Measurements from ENCODE around the gene DMBX1.

The DMBX1 gene

DNA sequence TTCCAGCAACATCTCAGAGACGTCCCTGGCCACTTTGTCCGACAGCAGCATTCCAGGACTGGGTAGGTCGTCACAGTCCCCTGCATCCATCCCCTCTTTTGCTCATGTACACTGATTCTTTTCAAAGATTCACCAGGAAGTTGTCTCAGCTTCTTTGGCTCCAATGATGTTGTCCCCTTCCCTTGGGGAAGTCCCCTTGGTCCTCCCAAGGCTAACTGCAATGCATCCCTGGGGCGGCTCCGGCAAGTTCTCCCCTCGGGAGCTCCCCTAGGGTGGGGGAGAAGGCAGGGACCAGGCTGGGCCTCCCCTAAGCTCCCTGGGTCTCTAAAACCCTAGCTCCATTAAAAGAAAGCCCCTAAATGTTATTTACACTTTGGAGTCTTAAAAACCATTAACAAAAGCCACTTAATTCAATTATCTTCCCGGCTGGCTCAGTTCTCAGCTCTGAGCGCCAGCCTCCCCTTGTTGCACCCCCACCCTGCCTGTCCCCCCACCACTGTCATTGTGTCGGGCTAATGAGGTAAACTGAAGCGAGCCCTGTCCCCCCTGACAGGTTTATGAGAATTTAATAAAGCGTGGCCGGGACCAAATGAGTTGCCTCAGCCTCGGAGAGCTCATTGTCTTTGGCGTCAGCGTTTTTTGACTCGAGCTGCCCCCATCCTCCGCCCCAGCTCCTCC is 36.5 kb downstream of the DMBX1 start:
- no peak for DNase-seq (ENCODE audit: low spot score)

DNA sequence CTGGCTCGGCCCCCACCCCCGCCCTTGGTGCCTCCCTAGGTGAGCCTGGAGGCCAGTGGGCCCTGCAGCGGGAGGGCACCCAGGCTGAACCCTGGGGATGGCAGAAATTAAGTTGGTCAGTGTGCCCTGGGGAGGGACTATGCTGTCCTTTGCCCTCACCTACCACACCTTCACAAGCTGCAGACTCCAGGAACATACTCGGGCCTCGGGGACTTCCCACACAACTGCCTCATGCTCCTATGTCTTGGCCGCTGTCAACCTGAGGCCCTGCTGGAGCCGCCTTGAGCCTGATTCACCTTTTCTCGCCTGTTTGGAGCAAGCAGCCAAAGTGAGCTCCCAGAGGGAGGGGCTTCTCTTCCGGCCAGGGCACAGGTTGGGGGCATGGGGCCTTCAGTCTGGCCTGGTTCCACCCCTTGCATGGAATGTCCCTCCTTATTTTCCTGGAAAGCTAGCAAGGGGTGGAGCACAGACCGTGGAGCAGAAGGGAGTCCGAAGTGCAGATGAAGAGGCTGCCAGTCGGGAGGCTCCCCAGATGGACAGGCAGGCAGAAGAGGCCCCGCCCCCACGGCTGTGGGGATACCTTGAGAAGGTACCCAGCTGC is 37.2 kb downstream of the DMBX1 start:
- DNase-seq (ENCODE audit: low spot score), result peak; percentile 29

GRCh38 chr1:46527474-46528296 is 38.0 kb downstream of the DMBX1 start:
- peak; percentile 86 for DNase-seq (ENCODE audit: low spot score)

- DNase-seq (ENCODE audit: low spot score), result peak; percentile 49
These were observed 38.8 kb downstream of the DMBX1 start for GRCh38 chr1:46528297-46528955.

- DNase-seq (ENCODE audit: low spot score), result no peak
These were observed 39.5 kb downstream of the DMBX1 start for GRCh38 chr1:46529031-46529630.

GRCh38 chr1:46530311-46530710 is 40.7 kb downstream of the DMBX1 start:
- DNase-seq (ENCODE audit: low spot score), result no peak

DNA sequence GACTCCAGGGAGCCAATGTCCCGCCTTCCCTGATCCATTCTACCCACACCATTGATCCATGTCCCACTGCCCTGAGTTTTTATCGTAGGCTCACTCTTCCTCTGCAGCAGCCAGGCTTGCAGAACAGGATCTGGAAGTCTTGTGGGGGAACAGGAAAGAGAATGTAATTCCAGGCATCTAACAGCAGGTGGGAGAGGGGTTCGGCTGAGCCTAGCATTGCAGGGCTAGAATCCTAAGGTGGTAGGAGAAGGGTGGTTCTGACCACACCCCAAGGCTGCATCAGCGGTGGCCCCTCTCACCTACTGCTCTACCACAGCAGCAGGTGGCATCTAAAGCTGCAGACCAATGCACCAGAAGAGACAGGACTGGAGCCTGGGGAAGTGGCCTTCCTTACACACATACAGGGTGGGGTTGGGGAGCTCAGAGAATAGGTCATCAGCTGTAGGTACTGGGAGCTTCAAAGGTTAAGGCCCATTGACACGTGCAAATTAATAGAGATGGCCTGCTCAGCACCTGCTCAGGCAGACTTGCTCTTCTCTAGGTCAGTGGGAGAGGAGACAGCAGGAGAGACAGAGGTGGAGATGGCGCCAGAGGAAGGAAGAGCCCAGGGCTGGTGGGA is 41.3 kb downstream of the DMBX1 start:
- no peak for DNase-seq (ENCODE audit: low spot score)

GRCh38 chr1:46532095-46532494 is 42.5 kb downstream of the DMBX1 start:
- DNase-seq (ENCODE audit: low spot score), result no peak

DNA sequence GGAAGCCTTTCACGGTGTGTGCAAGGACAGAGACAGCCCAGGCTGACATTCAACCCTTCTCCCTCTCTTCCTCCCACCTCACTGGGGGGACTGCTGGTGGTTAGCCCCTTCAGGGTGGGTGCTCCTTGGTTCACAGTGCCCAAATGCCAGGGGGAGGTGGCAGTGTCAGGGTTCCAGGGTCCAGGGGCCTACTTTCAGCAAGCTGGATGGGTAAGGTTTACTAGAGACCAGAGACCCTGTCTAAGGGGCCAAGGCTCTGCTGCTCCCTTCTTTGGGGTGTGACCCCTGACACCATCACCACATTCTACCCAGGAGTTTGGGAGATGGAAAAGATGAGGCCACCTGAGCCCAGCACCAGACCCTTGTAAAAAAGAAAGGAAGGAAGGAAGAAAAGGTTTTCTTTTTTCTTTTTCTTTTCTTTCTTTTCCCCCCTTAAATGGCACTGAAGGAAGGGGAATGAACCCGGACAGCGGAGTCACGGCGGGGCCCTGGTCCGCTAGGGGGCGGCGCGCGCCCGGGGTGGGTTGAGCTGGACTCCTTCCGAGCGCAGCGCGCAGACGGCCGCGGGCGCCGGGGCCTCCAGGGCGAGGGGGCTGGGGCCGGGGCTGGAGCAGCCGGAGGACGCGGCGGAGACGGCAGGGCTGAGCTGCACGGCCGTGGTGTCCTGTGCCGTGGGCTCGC is 43.0 kb downstream of the DMBX1 start:
- peak; percentile 17 for DNase-seq (ENCODE audit: low spot score)

GRCh38 chr1:46533179-46533864 is 43.7 kb downstream of the DMBX1 start:
- peak; percentile 30 for DNase-seq (ENCODE audit: low spot score)

GRCh38 chr1:46535063-46535462 is 45.4 kb downstream of the DMBX1 start:
- DNase-seq (ENCODE audit: low spot score), result peak; percentile 12

GRCh38 chr1:46536527-46536926 is 46.9 kb downstream of the DMBX1 start:
- no peak for DNase-seq (ENCODE audit: low spot score)

- DNase-seq (ENCODE audit: low spot score), result no peak
These were observed 48.0 kb downstream of the DMBX1 start for GRCh38 chr1:46537651-46538050.

GRCh38 chr1:46538147-46538546 is 48.5 kb downstream of the DMBX1 start:
- DNase-seq (ENCODE audit: low spot score), result no peak
